Loucy (cell line): Measurements from ENCODE around the gene THTPA.

Experiments used
- H2AFZ ChIP-seq: fragments of 200-600 bp; sonication (generic); 2 replicates; pipeline ENCODE4 v1.6.0; 2016; ENCODE audit warnings: antibody characterized with exemption, mild to moderate bottlenecking, low read length, moderate library complexity
- H3F3A ChIP-seq: fragments of 200-600 bp; 2 replicates; pipeline ENCODE4 v1.6.0; 2016; ENCODE audit warnings: antibody characterized with exemption, low read depth, mild to moderate bottlenecking
- H3K27me3 ChIP-seq: fragments of 200-600 bp; sonication (generic); 2 replicates; pipeline ENCODE4 v1.6.1; 2014; ENCODE audit warnings: low read length, mild to moderate bottlenecking; ENCODE audit not compliant: insufficient read depth, poor library complexity, severe bottlenecking
- H3K36me3 ChIP-seq: fragments of 200-600 bp; sonication (generic); 2 replicates; pipeline ENCODE4 v1.6.1; 2016; ENCODE audit warnings: low read length; ENCODE audit not compliant: insufficient read depth
- H3K4me1 ChIP-seq: fragments of 200-600 bp; sonication (generic); 2 replicates; pipeline ENCODE4 v1.5.1; 2014; ENCODE audit warnings: low read length, mild to moderate bottlenecking; ENCODE audit not compliant: insufficient read depth, poor library complexity, severe bottlenecking
- H3K4me2 ChIP-seq: fragments of 200-600 bp; sonication (generic); 2 replicates; pipeline ENCODE4 v1.6.0; 2014; ENCODE audit warnings: antibody characterized with exemption, low read length, low read depth, mild to moderate bottlenecking; ENCODE audit not compliant: poor library complexity, severe bottlenecking
- H3K4me3 ChIP-seq: fragments of 200-600 bp; sonication (generic); 2 replicates; pipeline ENCODE4 v1.5.1; 2014; ENCODE audit warnings: low read length, mild to moderate bottlenecking, mixed read lengths; ENCODE audit not compliant: poor library complexity, severe bottlenecking
- H3K79me2 ChIP-seq: fragments of 200-600 bp; sonication (generic); 2 replicates; pipeline ENCODE4 v1.6.1; 2014; ENCODE audit warnings: low read length; ENCODE audit not compliant: insufficient read depth
- H3K9ac ChIP-seq: fragments of 200-600 bp; sonication (generic); 2 replicates; pipeline ENCODE4 v1.6.0; 2014; ENCODE audit warnings: mild to moderate bottlenecking, low read depth, low read length, moderate library complexity; ENCODE audit not compliant: poor library complexity, severe bottlenecking
- H3K9me2 ChIP-seq: fragments of 200-600 bp; sonication (generic); replicated peaks from 2 replicates; pipeline ENCODE4 v1.6.1; 2016; ENCODE audit warnings: low read depth, low read length, mixed read lengths
- H3K9me3 ChIP-seq: fragments of 200-600 bp; sonication (generic); 2 replicates; pipeline ENCODE4 v1.6.1; 2014; ENCODE audit warnings: mild to moderate bottlenecking, antibody characterized with exemption, low read length, low read depth; ENCODE audit not compliant: insufficient read depth
- H4K20me1 ChIP-seq: fragments of 200-600 bp; sonication (generic); 2 replicates; pipeline ENCODE4 v1.6.0; 2014; ENCODE audit warnings: antibody characterized with exemption, low read length, mild to moderate bottlenecking; ENCODE audit not compliant: insufficient read depth, poor library complexity, severe bottlenecking
- EZH2phosphoT487 ChIP-seq: fragments of 200-600 bp; IDR thresholded peaks from 2 replicates; pipeline ENCODE4 v1.6.1; 2018; ENCODE audit warnings: antibody characterized with exemption, mild to moderate bottlenecking, moderate library complexity, borderline replicate concordance
- TF ChIP-seq, protein P1 (sequence below): fragments of 200-600 bp; sonication (generic); conservative IDR thresholded peaks from 2 replicates; pipeline ENCODE4 v1.5.1; 2014; ENCODE audit warnings: mild to moderate bottlenecking, antibody characterized with exemption, low read length

The THTPA gene

DNA sequence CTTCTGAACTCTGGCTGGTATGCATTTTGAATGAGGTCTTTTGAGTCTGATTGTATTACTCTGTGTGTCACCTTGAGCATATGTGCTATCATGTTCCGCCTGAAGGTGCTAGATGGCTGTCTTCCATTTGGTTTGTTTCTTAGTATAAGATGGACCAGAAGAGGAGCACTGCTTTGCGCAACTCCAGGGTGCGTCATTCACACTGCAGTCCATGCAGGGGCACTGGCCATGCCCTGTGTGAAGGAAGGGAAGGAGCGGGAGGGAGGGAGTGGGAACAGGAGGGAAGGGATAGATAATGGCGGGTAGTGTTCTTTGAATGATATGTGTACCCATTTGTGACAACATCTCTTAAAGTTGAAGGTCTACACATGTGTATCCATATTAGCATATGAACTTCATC lies 12.7 kb upstream of the THTPA start:
- H3K9me2 ChIP-seq: no peaks in the 10 kb centered on the region
- no peak overlapping the region for H3K9ac ChIP-seq
- no peak overlapping the region for H2AFZ ChIP-seq
- no peaks in the 10 kb centered on the region for H3K36me3 ChIP-seq
- H3K4me3 ChIP-seq: no peak overlapping the region
- H3F3A ChIP-seq: no peaks in the 10 kb centered on the region
- no peaks in the 10 kb centered on the region for H3K27me3 ChIP-seq
- H3K4me2 ChIP-seq: no peak overlapping the region
- H4K20me1 ChIP-seq: no peaks in the 10 kb centered on the region
- no peaks in the 10 kb centered on the region for H3K9me3 ChIP-seq
- no peaks in the 10 kb centered on the region for H3K79me2 ChIP-seq
- no peaks in the 10 kb centered on the region for H3K4me1 ChIP-seq
- TF ChIP-seq EZH2phosphoT487: no peak
- TF ChIP-seq, protein P1, sequence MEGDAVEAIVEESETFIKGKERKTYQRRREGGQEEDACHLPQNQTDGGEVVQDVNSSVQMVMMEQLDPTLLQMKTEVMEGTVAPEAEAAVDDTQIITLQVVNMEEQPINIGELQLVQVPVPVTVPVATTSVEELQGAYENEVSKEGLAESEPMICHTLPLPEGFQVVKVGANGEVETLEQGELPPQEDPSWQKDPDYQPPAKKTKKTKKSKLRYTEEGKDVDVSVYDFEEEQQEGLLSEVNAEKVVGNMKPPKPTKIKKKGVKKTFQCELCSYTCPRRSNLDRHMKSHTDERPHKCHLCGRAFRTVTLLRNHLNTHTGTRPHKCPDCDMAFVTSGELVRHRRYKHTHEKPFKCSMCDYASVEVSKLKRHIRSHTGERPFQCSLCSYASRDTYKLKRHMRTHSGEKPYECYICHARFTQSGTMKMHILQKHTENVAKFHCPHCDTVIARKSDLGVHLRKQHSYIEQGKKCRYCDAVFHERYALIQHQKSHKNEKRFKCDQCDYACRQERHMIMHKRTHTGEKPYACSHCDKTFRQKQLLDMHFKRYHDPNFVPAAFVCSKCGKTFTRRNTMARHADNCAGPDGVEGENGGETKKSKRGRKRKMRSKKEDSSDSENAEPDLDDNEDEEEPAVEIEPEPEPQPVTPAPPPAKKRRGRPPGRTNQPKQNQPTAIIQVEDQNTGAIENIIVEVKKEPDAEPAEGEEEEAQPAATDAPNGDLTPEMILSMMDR: no peak

DNA sequence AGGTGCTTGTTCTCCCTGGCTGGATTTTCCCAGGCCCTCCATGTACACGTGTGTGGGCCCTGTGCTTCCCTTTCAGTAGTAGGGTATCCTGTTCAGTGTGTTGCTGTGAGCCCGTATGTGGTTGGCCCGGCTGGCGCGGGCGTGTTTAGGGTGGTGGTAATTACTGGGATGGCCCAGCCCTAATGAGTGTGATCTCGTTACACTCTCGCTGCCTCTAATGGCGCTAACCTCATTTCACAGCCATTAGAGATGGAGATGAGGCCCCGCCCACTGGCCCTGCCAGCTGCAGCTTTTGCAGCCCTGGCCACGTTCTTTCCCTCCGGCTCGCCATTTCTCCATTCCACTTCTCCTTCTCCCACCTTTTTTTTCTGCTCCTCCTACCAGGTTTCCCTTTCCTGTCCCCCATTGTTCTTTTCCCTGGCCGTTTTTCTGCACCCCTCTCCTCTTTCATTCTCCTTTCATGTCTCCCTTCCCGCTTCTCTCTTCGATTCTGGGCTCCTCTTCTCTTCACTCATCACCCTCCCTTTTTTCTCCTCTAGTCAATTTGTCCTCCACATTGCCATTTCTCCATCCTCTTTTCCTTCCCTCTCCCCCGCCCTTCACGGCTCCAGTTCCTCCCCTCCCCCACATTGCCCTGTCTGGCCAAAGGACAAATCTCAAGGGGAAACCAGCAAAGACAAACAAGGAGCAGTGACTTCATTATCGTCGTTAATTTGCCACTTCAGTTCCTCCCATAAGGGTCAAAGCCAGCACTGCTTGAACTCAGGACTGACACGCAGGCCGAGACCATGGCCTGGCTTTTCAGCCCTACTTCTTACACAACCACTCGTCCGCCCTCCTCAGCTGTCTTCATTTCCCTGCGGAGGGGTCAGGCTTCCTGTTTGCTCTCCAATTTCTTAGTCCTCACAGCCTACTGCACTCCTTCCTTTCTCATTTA lies 11.3 kb upstream of the THTPA start:
- Histone ChIP-seq H3K79me2 (no peaks in the 10 kb centered on the region), H3K4me1 (peaks cover 5% of the 10 kb centered on the region), H3K9ac (no peak overlapping the region)

GRCh38 chr14:23545740-23546365 lies 10.2 kb upstream of the THTPA start:
- H3K27me3 ChIP-seq: no peaks in the 10 kb centered on the region
- no peaks in the 10 kb centered on the region for H3K9me3 ChIP-seq
- no peak overlapping the region for H3K4me3 ChIP-seq
- H3K79me2 ChIP-seq: peaks cover 9% of the 10 kb centered on the region; the same call in 1 of the 2 replicates
- H3K4me1 ChIP-seq: peaks cover 16% of the 10 kb centered on the region
- no peaks in the 10 kb centered on the region for H3K9me2 ChIP-seq
- H3F3A ChIP-seq: no peaks in the 10 kb centered on the region
- H3K9ac ChIP-seq: no peak overlapping the region
- TF ChIP-seq, protein P1: no peak
- TF ChIP-seq EZH2phosphoT487: no peak
- H3K4me2 ChIP-seq: no peak overlapping the region
- no peaks in the 10 kb centered on the region for H3K36me3 ChIP-seq
- H2AFZ ChIP-seq: no peak overlapping the region
- H4K20me1 ChIP-seq: no peaks in the 10 kb centered on the region

More for the DNA sequence above, 11.3 kb upstream of the THTPA start:
- no peaks in the 10 kb centered on the region for H3K27me3 ChIP-seq
- no peaks in the 10 kb centered on the region for H3K9me3 ChIP-seq
- no peaks in the 10 kb centered on the region for H3K36me3 ChIP-seq
- no peaks in the 10 kb centered on the region for H4K20me1 ChIP-seq
- no peak overlapping the region for H3K4me3 ChIP-seq
- H3K4me2 ChIP-seq: no peak overlapping the region
- no peak overlapping the region for H2AFZ ChIP-seq
- TF ChIP-seq EZH2phosphoT487: no peak
- TF ChIP-seq, protein P1: no peak
- no peaks in the 10 kb centered on the region for H3K9me2 ChIP-seq
- no peaks in the 10 kb centered on the region for H3F3A ChIP-seq
